HCT116 (cell line): ENCODE measurements around the gene PPP6R3. TPM values are rescaled to one million over a fixed set of nuclear protein-coding genes. Genes with fewer than 3 reads are reported as not detected.

ENCODE experiments used
- ATAC-seq: fragments of 200-7000 bp; cut with Tn5 transposase; 2 replicates; pipeline ENCODE4 v1.9.1; 2020; ENCODE audit warnings: mild to moderate bottlenecking, moderate library complexity
- BruUV-seq: library from RNA; stranded (reverse); fragments of 400-500 nt; replicated peaks from 2 replicates; lab custom pipeline; 2021; lab: Mats Ljungman, UMichigan
- CTCF ChIA-PET: fragments of 300-600 bp; sonication (Branson Sonifier 250); formaldehyde crosslinking; loops from one replicate; lab custom pipeline; 2021; ENCODE audit warnings: antibody characterized with exemption; lab: Charles Lee
- POLR2A ChIA-PET: fragments of 300-600, 350-600 bp; sonication (Branson Sonifier 250); formaldehyde crosslinking; loops from one replicate; lab custom pipeline; 2021; ENCODE audit warnings: antibody characterized with exemption; lab: Charles Lee
- RAD21 ChIA-PET, 2 experiments: fragments of 300-600 bp; sonication (Branson Sonifier 250); formaldehyde crosslinking; loops; one replicate each; lab custom pipeline; 2023; ENCODE audit warnings: low total read pairs in 2 of 2; ENCODE audit not compliant: uncharacterized antibody in 2 of 2, unreplicated experiment in 2 of 2, low non-redundant PET in 1 of 2; lab: Charles Lee
- DNase-seq: peaks from one replicate; pipeline ENCODE4 v3.0.0-alpha.2; 2010; ENCODE audit warnings: low read depth, low spot score
- H2AFZ ChIP-seq: fragments of 200-600 bp; shearing (Covaris generic), sonication (generic); 2 replicates; pipeline ENCODE4 v1.6.1; 2017; ENCODE audit warnings: low read depth, mixed run types, mixed read lengths, antibody characterized with exemption, low read length; ENCODE audit not compliant: poor library complexity, severe bottlenecking
- H3K27ac ChIP-seq: 2 replicates; pipeline ENCODE4 v1.5.1; 2012; ENCODE audit warnings: low read depth, low read length
- H3K27me3 ChIP-seq: fragments of 200-600 bp; sonication (generic); 2 replicates; pipeline ENCODE4 v1.6.1; 2016; ENCODE audit warnings: mixed run types, low read length, mixed read lengths; ENCODE audit not compliant: insufficient read depth
- H3K36me3 ChIP-seq, 2 experiments: fragments of 200-500 bp in 1 of 2; fragments of 200-600 bp in 1 of 2; sonication (Bioruptor generic) in 1 of 2; sonication (generic) in 1 of 2; 2 replicates each; pipeline versions ENCODE4 v1.5.1 to v1.6.1; 2014 to 2016; ENCODE audit warnings: low read length in 2 of 2, inconsistent platforms in 1 of 2, mixed read lengths in 1 of 2, mixed run types in 1 of 2; ENCODE audit not compliant: insufficient read depth in 2 of 2, control insufficient read depth in 1 of 2
- H3K4me1 ChIP-seq, 2 experiments: fragments of 200-600 bp in 1 of 2; sonication (generic) in 1 of 2; 2 replicates each; pipeline versions ENCODE4 v1.5.1 to v1.6.1; 2012 to 2017; ENCODE audit warnings: low read length in 2 of 2, inconsistent platforms in 1 of 2, mild to moderate bottlenecking in 1 of 2, mixed read lengths in 1 of 2, mixed run types in 1 of 2, moderate library complexity in 1 of 2; ENCODE audit not compliant: insufficient read depth in 2 of 2, control insufficient read depth in 1 of 2
- H3K4me2 ChIP-seq: fragments of 200-600 bp; sonication (generic); 2 replicates; pipeline ENCODE4 v1.6.1; 2017; ENCODE audit warnings: mixed run types, low read length, mixed read lengths
- H3K4me3 ChIP-seq, 2 experiments: fragments of 200-600 bp in 1 of 2; sonication (generic) in 1 of 2; replicated peaks in 1 of 2; 2 replicates each; pipeline ENCODE4 v1.5.1; 2011 to 2016; ENCODE audit warnings: low read length in 2 of 2, control low read depth in 1 of 2, low read depth in 1 of 2, mild to moderate bottlenecking in 1 of 2, mixed read lengths in 1 of 2, mixed run types in 1 of 2
- H3K79me2 ChIP-seq: fragments of 200-600 bp; sonication (generic); 2 replicates; pipeline ENCODE4 v1.6.1; 2017; ENCODE audit warnings: mild to moderate bottlenecking, mixed run types, low read length, moderate library complexity, mixed read lengths; ENCODE audit not compliant: insufficient read depth
- H3K9ac ChIP-seq: fragments of 200-600 bp; sonication (generic); 2 replicates; pipeline ENCODE4 v1.6.1; 2016; ENCODE audit warnings: low read length, mixed read lengths
- H3K9me2 ChIP-seq: fragments of 200-600 bp; sonication (generic), shearing (Covaris generic); 2 replicates; pipeline ENCODE4 v1.6.1; 2017; ENCODE audit warnings: mixed run types, mild to moderate bottlenecking, moderate library complexity; ENCODE audit not compliant: insufficient read depth
- H3K9me3 ChIP-seq, 2 experiments: fragments of 200-500 bp in 1 of 2; fragments of 200-600 bp in 1 of 2; sonication (Bioruptor generic) in 1 of 2; sonication (generic) in 1 of 2; 2 replicates each; pipeline ENCODE4 v1.6.1; 2014 to 2017; ENCODE audit warnings: low read length in 2 of 2, mixed read lengths in 2 of 2, inconsistent platforms in 1 of 2, low read depth in 1 of 2, mild to moderate bottlenecking in 1 of 2, mixed run types in 1 of 2, moderate library complexity in 1 of 2; ENCODE audit not compliant: control insufficient read depth in 1 of 2, insufficient read depth in 1 of 2
- H4K20me1 ChIP-seq: fragments of 200-600 bp; sonication (generic), shearing (Covaris generic); 2 replicates; pipeline ENCODE4 v1.6.1; 2017; ENCODE audit warnings: mixed run types, mild to moderate bottlenecking, moderate library complexity; ENCODE audit not compliant: insufficient read depth
- CBX3 ChIP-seq: IDR thresholded peaks from 2 replicates; pipeline ENCODE4 v1.6.1; 2012; ENCODE audit warnings: low read depth
- CEBPB ChIP-seq: IDR thresholded peaks from 2 replicates; pipeline ENCODE4 v1.6.1; 2012; ENCODE audit warnings: low read depth
- ELF1 ChIP-seq: IDR thresholded peaks from 2 replicates; pipeline ENCODE4 v1.6.1; 2012; ENCODE audit warnings: low read depth, borderline replicate concordance
- EZH2phosphoT487 ChIP-seq: fragments of 200-600 bp; IDR thresholded peaks from 2 replicates; pipeline ENCODE4 v1.6.1; 2018; ENCODE audit warnings: antibody characterized with exemption, borderline replicate concordance
- JUND ChIP-seq: IDR thresholded peaks from 2 replicates; pipeline ENCODE4 v1.6.1; 2012
- MAX ChIP-seq: IDR thresholded peaks from 2 replicates; pipeline ENCODE4 v1.6.1; 2012
- RAD21 ChIP-seq: IDR thresholded peaks from 2 replicates; pipeline ENCODE4 v1.6.1; 2012; ENCODE audit warnings: low read depth, mild to moderate bottlenecking
- SIN3A ChIP-seq: IDR thresholded peaks from 2 replicates; pipeline ENCODE4 v1.6.1; 2012; ENCODE audit warnings: low read depth
- SP1 ChIP-seq: IDR thresholded peaks from 2 replicates; pipeline ENCODE4 v1.6.1; 2012; ENCODE audit warnings: low read depth
- ZNF274 ChIP-seq: fragments of 200-500 bp; sonication (Bioruptor generic); IDR thresholded peaks from 2 replicates; pipeline ENCODE4 v1.6.1; 2014; ENCODE audit warnings: mild to moderate bottlenecking, low read depth, low read length, inconsistent platforms
- intact Hi-C: fragments of 100-400 bp; cut with micrococcal nuclease; formaldehyde crosslinking; loops from 2 replicates; pipeline ENCODE4 v1.10.0; 2022
- total RNA-seq: library from RNA; stranded (reverse); gene quantifications from one replicate; pipeline ENCODE4 v1.2.1, GENCODE V29; 2021; ENCODE audit not compliant: unreplicated experiment
- TF ChIP-seq, protein P1 (sequence below), 3 experiments: fragments of 200-600 bp in 1 of 3; sonication (generic) in 1 of 3; IDR thresholded peaks in 2 of 3; conservative IDR thresholded peaks in 1 of 3; 2 replicates each; pipeline ENCODE4 v1.5.1; 2012 to 2017; ENCODE audit warnings: low read depth in 2 of 3, low read length in 2 of 3, antibody characterized with exemption in 1 of 3, borderline replicate concordance in 1 of 3, control low read depth in 1 of 3, mild to moderate bottlenecking in 1 of 3, mixed read lengths in 1 of 3, mixed run types in 1 of 3, moderate library complexity in 1 of 3; ENCODE audit not compliant: insufficient read depth in 1 of 3
- TF ChIP-seq, protein P2 (sequence below): IDR thresholded peaks from 2 replicates; pipeline ENCODE4 v1.6.1; 2011; ENCODE audit warnings: mild to moderate bottlenecking, low read length, moderate library complexity; ENCODE audit not compliant: insufficient replicate concordance; ENCODE audit errors: extremely low read depth
- TF ChIP-seq, protein P3 (sequence below): IDR thresholded peaks from 2 replicates; pipeline ENCODE4 v1.6.1; 2012

The PPP6R3 gene
- total RNA-seq, 1 experiment from 2014 or later = 113 TPM

DNA sequence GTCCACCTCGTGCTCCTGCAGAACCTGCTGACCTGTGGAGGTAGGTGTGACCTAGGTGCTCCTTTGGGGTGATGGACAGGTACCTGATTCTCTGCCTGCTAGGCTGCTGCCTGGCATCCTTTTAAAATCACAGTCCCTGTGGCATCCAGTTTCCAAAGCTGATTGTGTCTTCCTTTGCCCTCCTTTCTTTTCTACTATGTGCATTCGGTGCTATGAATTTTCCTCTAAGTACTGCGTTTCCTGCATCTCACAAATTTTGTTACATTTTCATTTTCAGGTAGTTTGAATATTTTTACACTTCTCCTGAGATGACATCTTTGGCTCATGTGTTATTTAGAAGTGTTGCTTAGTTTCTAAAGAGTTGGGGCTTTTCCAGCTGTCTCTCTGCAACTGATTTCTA lies 30.9 kb upstream of the PPP6R3 start:
- TF ChIP-seq RAD21 (no peak), CBX3 (peak; percentile 37; the same call in 1 of the 2 replicates)
- intact Hi-C loops = no loop called here

DNA sequence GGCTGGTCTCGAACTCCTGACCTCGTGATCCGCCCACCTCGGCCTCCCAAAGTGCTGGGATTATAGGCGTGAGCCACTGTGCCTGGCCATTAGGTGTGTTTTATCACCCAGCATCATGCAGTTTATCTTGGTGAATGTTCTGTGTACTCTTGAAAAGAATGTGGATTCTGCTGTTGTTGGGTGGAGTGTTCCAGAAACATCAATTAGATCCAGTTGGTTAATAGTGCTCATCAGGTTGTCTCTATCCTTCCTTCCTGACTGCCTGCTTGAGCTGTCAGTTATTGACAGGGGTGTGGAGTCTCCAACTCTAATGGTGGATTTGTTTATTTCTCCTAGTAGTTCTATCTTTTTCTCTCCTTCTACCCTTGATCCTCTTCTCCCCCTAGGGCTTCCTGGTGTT lies 30.2 kb upstream of the PPP6R3 start:
- peaks cover 12 to 23% of the 10 kb centered on the region in 2 experiments; a peak in 3 of 4 replicates for H3K36me3 ChIP-seq
- BruUV-seq = no TSS peak
- no peak for DNase-seq
- H3K27ac ChIP-seq = no peak overlapping the region
- H3K9me2 ChIP-seq = no peaks in the 10 kb centered on the region
- no peak overlapping the region for H3K4me2 ChIP-seq
- H3K9me3 ChIP-seq = peaks cover 6 to 7% of the 10 kb centered on the region in 2 experiments; a peak in 2 of 4 replicates
- TF ChIP-seq JUND = no peak
- TF ChIP-seq, protein P1, sequence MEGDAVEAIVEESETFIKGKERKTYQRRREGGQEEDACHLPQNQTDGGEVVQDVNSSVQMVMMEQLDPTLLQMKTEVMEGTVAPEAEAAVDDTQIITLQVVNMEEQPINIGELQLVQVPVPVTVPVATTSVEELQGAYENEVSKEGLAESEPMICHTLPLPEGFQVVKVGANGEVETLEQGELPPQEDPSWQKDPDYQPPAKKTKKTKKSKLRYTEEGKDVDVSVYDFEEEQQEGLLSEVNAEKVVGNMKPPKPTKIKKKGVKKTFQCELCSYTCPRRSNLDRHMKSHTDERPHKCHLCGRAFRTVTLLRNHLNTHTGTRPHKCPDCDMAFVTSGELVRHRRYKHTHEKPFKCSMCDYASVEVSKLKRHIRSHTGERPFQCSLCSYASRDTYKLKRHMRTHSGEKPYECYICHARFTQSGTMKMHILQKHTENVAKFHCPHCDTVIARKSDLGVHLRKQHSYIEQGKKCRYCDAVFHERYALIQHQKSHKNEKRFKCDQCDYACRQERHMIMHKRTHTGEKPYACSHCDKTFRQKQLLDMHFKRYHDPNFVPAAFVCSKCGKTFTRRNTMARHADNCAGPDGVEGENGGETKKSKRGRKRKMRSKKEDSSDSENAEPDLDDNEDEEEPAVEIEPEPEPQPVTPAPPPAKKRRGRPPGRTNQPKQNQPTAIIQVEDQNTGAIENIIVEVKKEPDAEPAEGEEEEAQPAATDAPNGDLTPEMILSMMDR (IDR thresholded peaks at IDR 0.05 in 2 of 3, conservative IDR thresholded peaks at IDR 0.05 in 1 of 3; ENCODE audit: borderline replicate concordance in 1 of 3, insufficient read depth in 1 of 3, low read depth in 2 of 3, low read length in 2 of 3) = no peak
- TF ChIP-seq SIN3A = no peak
- TF ChIP-seq, protein P2, sequence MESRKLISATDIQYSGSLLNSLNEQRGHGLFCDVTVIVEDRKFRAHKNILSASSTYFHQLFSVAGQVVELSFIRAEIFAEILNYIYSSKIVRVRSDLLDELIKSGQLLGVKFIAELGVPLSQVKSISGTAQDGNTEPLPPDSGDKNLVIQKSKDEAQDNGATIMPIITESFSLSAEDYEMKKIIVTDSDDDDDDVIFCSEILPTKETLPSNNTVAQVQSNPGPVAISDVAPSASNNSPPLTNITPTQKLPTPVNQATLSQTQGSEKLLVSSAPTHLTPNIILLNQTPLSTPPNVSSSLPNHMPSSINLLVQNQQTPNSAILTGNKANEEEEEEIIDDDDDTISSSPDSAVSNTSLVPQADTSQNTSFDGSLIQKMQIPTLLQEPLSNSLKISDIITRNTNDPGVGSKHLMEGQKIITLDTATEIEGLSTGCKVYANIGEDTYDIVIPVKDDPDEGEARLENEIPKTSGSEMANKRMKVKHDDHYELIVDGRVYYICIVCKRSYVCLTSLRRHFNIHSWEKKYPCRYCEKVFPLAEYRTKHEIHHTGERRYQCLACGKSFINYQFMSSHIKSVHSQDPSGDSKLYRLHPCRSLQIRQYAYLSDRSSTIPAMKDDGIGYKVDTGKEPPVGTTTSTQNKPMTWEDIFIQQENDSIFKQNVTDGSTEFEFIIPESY = no peak
- TF ChIP-seq MAX = no peak
- no peak for TF ChIP-seq CEBPB
- no peak for TF ChIP-seq EZH2phosphoT487
- TF ChIP-seq ELF1 = no peak
- TF ChIP-seq, protein P3, sequence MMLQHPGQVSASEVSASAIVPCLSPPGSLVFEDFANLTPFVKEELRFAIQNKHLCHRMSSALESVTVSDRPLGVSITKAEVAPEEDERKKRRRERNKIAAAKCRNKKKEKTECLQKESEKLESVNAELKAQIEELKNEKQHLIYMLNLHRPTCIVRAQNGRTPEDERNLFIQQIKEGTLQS = no peak
- TF ChIP-seq RAD21 = no peak
- TF ChIP-seq SP1 = no peak
- TF ChIP-seq ZNF274 = no peak
- ChIA-PET POLR2A (no interaction called here), CTCF (interaction anchor here (0.7 kb wide), 1 partner anchor 224 kb away, joined by 3 read pairs; no protein-coding TSS in a partner anchor), RAD21 (no interaction called here)
- H4K20me1 ChIP-seq = no peaks in the 10 kb centered on the region
- H3K27me3 ChIP-seq = no peaks in the 10 kb centered on the region
- H3K4me1 ChIP-seq = no peaks in the 10 kb centered on the region
- no peaks in the 10 kb centered on the region for H3K79me2 ChIP-seq
- ATAC-seq = no peak
- no peak overlapping the region for H3K9ac ChIP-seq
- H2AFZ ChIP-seq = no peak overlapping the region
- intact Hi-C loops = no loop called here
- H3K4me3 ChIP-seq = no peak overlapping the region

More for the DNA sequence above, 30.9 kb upstream of the PPP6R3 start:
- Histone ChIP-seq H3K9ac (no peak overlapping the region), H3K27me3 (no peaks in the 10 kb centered on the region), H3K79me2 (no peaks in the 10 kb centered on the region), H3K36me3 (peaks cover 9 to 26% of the 10 kb centered on the region in 2 experiments; a peak in 2 of 4 replicates), H4K20me1 (no peaks in the 10 kb centered on the region), H2AFZ (no peak overlapping the region), H3K4me1 (no peaks in the 10 kb centered on the region), H3K4me2 (no peak overlapping the region), H3K27ac (no peak overlapping the region), H3K9me3 (peaks cover 6 to 7% of the 10 kb centered on the region in 2 experiments; a peak in 2 of 4 replicates), H3K9me2 (no peaks in the 10 kb centered on the region), H3K4me3 (no peak overlapping the region)
- no peak for ATAC-seq
- RAD21 ChIA-PET = no interaction called here
- POLR2A ChIA-PET = no interaction called here
- CTCF ChIA-PET = no interaction called here
- no TSS peak for BruUV-seq
- no peak for DNase-seq
